ENCODE measurements around the gene PLEKHJ1.

GRCh38 chr19:2253106-2254063 lies 17.3 kb upstream of the PLEKHJ1 start:
- TF ChIP-seq POLR2AphosphoS5 (IDR thresholded peaks at IDR 0.05) (no peak), CTCF (IDR thresholded peaks at IDR 0.05) (peak in 1 of 6 experiments; percentile 8), POLR2A (IDR thresholded peaks at IDR 0.05) (no peak), EP300 (IDR thresholded peaks at IDR 0.05) (no peak)
